Left kidney (tissue), 2 donors: ENCODE results near the gene EDN1. TPM values are rescaled to one million over a fixed set of nuclear protein-coding genes. Genes with fewer than 3 reads are reported as not detected.

ENCODE experiments used
- DNase-seq: peaks from one replicate; pipeline ENCODE4 v3.0.0-alpha.2; 2013
- polyA plus RNA-seq: library from polyadenylated mRNA; unstranded; fragments of 120-200 nt; gene quantifications from one replicate; pipeline ENCODE4 v1.2.1, GENCODE V29; 2013; ENCODE audit not compliant: insufficient read length

The EDN1 gene
- polyA plus RNA-seq, 1 donor = 3.8 TPM

- DNase-seq = no peak
These were observed 21.1 kb upstream of the EDN1 start for GRCh38 chr6:12269110-12269509.

- DNase-seq = no peak
These were observed 19.5 kb upstream of the EDN1 start for GRCh38 chr6:12270551-12271230.

GRCh38 chr6:12271594-12271993 lies 18.6 kb upstream of the EDN1 start:
- DNase-seq = no peak

- no peak for DNase-seq
These were observed 18.2 kb upstream of the EDN1 start for GRCh38 chr6:12271997-12272396.

GRCh38 chr6:12275107-12275506 lies 15.1 kb upstream of the EDN1 start:
- no peak for DNase-seq

- DNase-seq = no peak
These were observed 13.2 kb upstream of the EDN1 start for GRCh38 chr6:12276930-12277315.

- no peak for DNase-seq
These were observed 12.8 kb upstream of the EDN1 start for GRCh38 chr6:12277386-12277785.

GRCh38 chr6:12278915-12279314 lies 11.2 kb upstream of the EDN1 start:
- DNase-seq = no peak

GRCh38 chr6:12279322-12280091 lies 10.7 kb upstream of the EDN1 start:
- DNase-seq = no peak

GRCh38 chr6:12280458-12280857 lies 9.7 kb upstream of the EDN1 start:
- DNase-seq = no peak

- no peak for DNase-seq
These were observed 9.3 kb upstream of the EDN1 start for GRCh38 chr6:12280902-12281301.

GRCh38 chr6:12283904-12284303 lies 6.3 kb upstream of the EDN1 start:
- DNase-seq = no peak

- peak; percentile 36 for DNase-seq
These were observed 3.6 kb upstream of the EDN1 start for GRCh38 chr6:12286373-12287110.

- no peak for DNase-seq
These were observed 1.9 kb upstream of the EDN1 start for GRCh38 chr6:12288211-12288618.

GRCh38 chr6:12288914-12289313 lies 1.2 kb upstream of the EDN1 start:
- no peak for DNase-seq

GRCh38 chr6:12289365-12289919 lies 719 bp upstream of the EDN1 start:
- peak; percentile 50 for DNase-seq

GRCh38 chr6:12291071-12291838 lies 1.1 kb downstream of the EDN1 start:
- DNase-seq = no peak

GRCh38 chr6:12291839-12292604 lies 1.9 kb downstream of the EDN1 start:
- peak; percentile 32 for DNase-seq

- DNase-seq = no peak
These were observed 3.2 kb downstream of the EDN1 start for GRCh38 chr6:12293235-12293930.
